Tibial nerve (tissue), 4 donors: Measurements from ENCODE around the gene KRTAP5-7. TPM values are rescaled to one million over a fixed set of nuclear protein-coding genes. Genes with fewer than 3 reads are reported as not detected.
"Not testable (repeated sequence)": the region's sequence is repeated elsewhere in the genome, so short reads cannot be mapped to it uniquely, and the experiment has no call there.

Experiments
- DNase-seq, 2 donors: peaks; one replicate each; pipeline ENCODE4 v3.0.0-alpha.2; 2019; ENCODE audit warnings: low spot score in 2 of 2
- H3K27ac ChIP-seq, 4 donors: fragments of 200-600 bp; sonication (generic) in 3 of 4; one replicate each; pipeline ENCODE4 v1.5.1; 2017 to 2019; ENCODE audit warnings: mild to moderate bottlenecking in 1 of 4
- H3K27me3 ChIP-seq, 2 donors: fragments of 200-600 bp; sonication (generic) in 1 of 2; one replicate each; pipeline versions ENCODE4 v1.5.1 to v1.6.0; 2017 to 2019
- H3K36me3 ChIP-seq, 3 donors: fragments of 200-600 bp; sonication (generic); one replicate each; pipeline ENCODE4 v1.5.1; 2018 to 2019
- H3K4me1 ChIP-seq, 4 donors: fragments of 200-600 bp; sonication (generic) in 3 of 4; one replicate each; pipeline ENCODE4 v1.5.1; 2017 to 2019
- H3K4me3 ChIP-seq, 4 donors: fragments of 200-600 bp; sonication (generic) in 3 of 4; one replicate each; pipeline ENCODE4 v1.5.1; 2017 to 2019; ENCODE audit warnings: mild to moderate bottlenecking in 1 of 4, moderate library complexity in 1 of 4
- H3K9me3 ChIP-seq, 4 donors: fragments of 200-600 bp; sonication (generic) in 3 of 4; one replicate each; pipeline ENCODE4 v1.5.1; 2017 to 2019
- EP300 ChIP-seq, 2 donors: sonication (generic); formaldehyde crosslinking; IDR thresholded peaks; one replicate each; pipeline ENCODE4 v1.6.1; 2017; ENCODE audit warnings: antibody characterized with exemption in 2 of 2, mild to moderate bottlenecking in 1 of 2
- POLR2A ChIP-seq, 2 donors: fragments of 450-650 bp; IDR thresholded peaks; one replicate each; pipeline ENCODE4 v1.6.1; 2017; ENCODE audit warnings: antibody characterized with exemption in 2 of 2, mild to moderate bottlenecking in 2 of 2, moderate library complexity in 2 of 2
- WGBS, 2 donors: methylation state at CpG; one replicate each; pipeline ENCODE4 v1.1.5; 2018; 5-methylcytosine and 5-hydroxymethylcytosine counted together
- total RNA-seq, 4 donors: library from RNA; depleted of rRNA; stranded (reverse); fragments of >200 nt; gene quantifications; one replicate each; pipeline ENCODE4 v1.1.0, GENCODE V29; 2016
- TF ChIP-seq, protein P1 (sequence below), 5 experiments: fragments of 200-600 bp in 3 of 5; fragments of 450-650 bp in 2 of 5; sonication (generic) in 3 of 5; IDR thresholded peaks; one replicate each; pipeline ENCODE4 v1.5.1; 2016 to 2019; ENCODE audit warnings: antibody characterized with exemption in 5 of 5, mild to moderate bottlenecking in 3 of 5, moderate library complexity in 2 of 5

KRTAP5-7 gene, protein sequence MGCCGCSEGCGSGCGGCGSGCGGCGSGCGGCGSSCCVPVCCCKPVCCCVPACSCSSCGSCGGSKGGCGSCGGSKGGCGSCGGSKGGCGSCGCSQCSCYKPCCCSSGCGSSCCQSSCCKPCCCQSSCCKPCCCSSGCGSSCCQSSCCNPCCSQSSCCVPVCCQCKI
- 1 to 10 TPM in 1 of 4 donors, not detected in 3; 1.3 TPM for total RNA-seq

DNA sequence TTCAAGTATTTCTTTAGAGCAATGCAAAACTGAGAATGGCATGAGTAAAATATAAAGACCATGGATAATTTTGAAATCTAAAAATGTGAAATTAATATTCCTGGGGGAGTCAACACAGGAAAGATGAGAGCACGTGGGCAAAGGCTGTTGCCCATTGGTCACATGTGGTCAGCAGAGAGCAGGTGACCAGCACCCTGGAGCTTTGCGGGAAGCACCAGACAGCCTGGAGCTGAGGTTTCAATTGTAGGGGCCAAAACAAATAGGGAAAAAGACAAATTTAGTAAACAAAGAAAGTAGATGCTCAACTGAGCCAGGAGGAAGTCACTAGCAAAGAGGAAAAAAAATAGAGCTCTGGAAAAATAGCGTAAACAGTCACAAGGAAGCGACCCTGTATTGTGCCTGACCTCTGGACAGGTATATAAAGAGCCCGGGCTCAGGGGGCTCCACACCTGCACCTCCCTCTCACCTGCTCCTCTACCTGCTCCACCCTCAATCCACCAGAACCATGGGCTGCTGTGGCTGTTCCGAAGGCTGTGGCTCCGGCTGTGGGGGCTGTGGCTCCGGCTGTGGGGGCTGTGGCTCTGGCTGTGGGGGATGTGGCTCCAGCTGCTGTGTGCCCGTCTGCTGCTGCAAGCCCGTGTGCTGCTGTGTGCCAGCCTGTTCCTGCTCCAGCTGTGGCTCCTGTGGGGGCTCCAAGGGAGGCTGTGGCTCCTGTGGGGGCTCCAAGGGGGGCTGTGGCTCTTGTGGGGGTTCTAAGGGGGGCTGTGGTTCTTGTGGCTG, at the start of gene KRTAP5-7:
Gene KRTAP5-7 (plus strand): TSS at position 472 of the 780 bp plus-strand sequence. CDS start 34 bp downstream, at position 506.
- not testable (repeated sequence) for H3K27ac ChIP-seq, H3K27me3 ChIP-seq, H3K36me3 ChIP-seq, H3K4me3 ChIP-seq, DNase-seq, H3K4me1 ChIP-seq
- 60 to 64% methylated on average over 10 of the region's 10 CpGs for WGBS, 2 donors
- H3K9me3 ChIP-seq: peaks cover 0 to 10% (median 0%) of the 10 kb centered on the region in 4 donors

GRCh38 chr11:71477641-71478527, 49.2 kb upstream of the KRTAP5-7 start:
- Histone ChIP-seq H3K4me1 (no peaks in the 10 kb centered on the region), H3K27ac (no peak overlapping the region), H3K27me3 (no peaks in the 10 kb centered on the region), H3K36me3 (peaks cover 2 to 100% (median 50%) of the 10 kb centered on the region in 3 donors), H3K9me3 (no peaks in the 10 kb centered on the region), H3K4me3 (no peak overlapping the region)
- DNase-seq: no peak
- 75 to 78% methylated on average over 24 to 25 of the region's 25 CpGs for WGBS, 2 donors
- TF ChIP-seq EP300 (IDR thresholded peaks at IDR 0.05) (no peak), POLR2A (IDR thresholded peaks at IDR 0.05) (no peak)
- TF ChIP-seq, protein P1, sequence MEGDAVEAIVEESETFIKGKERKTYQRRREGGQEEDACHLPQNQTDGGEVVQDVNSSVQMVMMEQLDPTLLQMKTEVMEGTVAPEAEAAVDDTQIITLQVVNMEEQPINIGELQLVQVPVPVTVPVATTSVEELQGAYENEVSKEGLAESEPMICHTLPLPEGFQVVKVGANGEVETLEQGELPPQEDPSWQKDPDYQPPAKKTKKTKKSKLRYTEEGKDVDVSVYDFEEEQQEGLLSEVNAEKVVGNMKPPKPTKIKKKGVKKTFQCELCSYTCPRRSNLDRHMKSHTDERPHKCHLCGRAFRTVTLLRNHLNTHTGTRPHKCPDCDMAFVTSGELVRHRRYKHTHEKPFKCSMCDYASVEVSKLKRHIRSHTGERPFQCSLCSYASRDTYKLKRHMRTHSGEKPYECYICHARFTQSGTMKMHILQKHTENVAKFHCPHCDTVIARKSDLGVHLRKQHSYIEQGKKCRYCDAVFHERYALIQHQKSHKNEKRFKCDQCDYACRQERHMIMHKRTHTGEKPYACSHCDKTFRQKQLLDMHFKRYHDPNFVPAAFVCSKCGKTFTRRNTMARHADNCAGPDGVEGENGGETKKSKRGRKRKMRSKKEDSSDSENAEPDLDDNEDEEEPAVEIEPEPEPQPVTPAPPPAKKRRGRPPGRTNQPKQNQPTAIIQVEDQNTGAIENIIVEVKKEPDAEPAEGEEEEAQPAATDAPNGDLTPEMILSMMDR (IDR thresholded peaks at IDR 0.05): no peak

- H3K4me1 ChIP-seq: no peaks in the 10 kb centered on the region
- H3K4me3 ChIP-seq: no peak overlapping the region
- peaks cover 2 to 100% (median 51%) of the 10 kb centered on the region in 3 donors for H3K36me3 ChIP-seq
- no peaks in the 10 kb centered on the region for H3K9me3 ChIP-seq
- 95 to 98% methylated on average over 11 of the region's 11 CpGs for WGBS, 2 donors
- TF ChIP-seq EP300 (IDR thresholded peaks at IDR 0.05): no peak
- TF ChIP-seq POLR2A (IDR thresholded peaks at IDR 0.05): no peak
- TF ChIP-seq, protein P1 (IDR thresholded peaks at IDR 0.05): no peak
- no peak overlapping the region for H3K27ac ChIP-seq
- no peaks in the 10 kb centered on the region for H3K27me3 ChIP-seq
- DNase-seq: no peak
These were observed 48.6 kb upstream of the KRTAP5-7 start for GRCh38 chr11:71478528-71478840.

DNA sequence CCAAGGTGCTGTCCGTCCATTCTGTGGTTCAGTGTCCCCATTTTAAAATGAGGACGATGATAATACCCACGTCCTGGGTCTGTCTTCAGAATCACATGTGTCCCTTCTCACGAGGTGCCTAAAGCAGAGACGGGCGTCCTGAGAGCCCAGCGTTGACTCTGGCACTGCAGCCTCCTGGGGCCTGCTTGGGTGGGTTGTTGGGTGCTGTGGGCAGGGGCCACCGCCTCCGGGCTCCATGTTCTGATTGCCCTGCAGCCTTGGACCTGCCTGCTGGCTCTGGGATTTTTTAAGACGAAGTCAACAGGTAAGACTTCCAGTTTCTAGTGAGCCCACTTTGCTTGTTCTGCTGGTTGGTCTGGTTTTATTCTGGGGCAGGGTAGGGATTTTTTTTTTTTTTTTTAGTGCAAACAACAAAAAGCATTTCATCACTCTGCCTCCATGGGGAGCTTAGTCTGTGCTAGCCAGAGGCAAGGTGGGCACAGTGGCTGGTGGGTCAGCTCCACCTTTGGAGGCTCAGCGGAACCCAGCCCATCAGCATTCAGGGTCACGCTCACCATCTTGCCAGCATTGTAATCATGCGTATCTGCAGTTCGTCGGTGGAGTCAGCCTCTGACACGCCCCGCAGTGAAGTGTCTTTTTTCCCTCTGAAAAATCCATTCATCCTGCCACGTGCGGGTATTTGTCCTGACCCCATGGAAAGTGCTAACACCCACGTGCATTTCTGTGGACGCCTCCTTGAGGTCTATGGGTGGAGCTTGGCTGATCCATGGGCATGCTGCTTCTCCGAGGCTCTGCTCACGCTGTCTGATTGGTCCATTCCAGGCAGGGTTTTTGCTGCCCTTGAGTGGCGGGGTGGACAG, 45.7 kb upstream of the KRTAP5-7 start:
- no peak for DNase-seq
- Histone ChIP-seq H3K9me3 (no peaks in the 10 kb centered on the region), H3K27ac (no peak overlapping the region), H3K36me3 (peaks cover 4 to 100% (median 44%) of the 10 kb centered on the region in 3 donors), H3K4me3 (no peak overlapping the region), H3K27me3 (no peaks in the 10 kb centered on the region), H3K4me1 (no peaks in the 10 kb centered on the region)
- TF ChIP-seq EP300 (IDR thresholded peaks at IDR 0.05): no peak
- TF ChIP-seq POLR2A (IDR thresholded peaks at IDR 0.05): no peak
- TF ChIP-seq, protein P1 (IDR thresholded peaks at IDR 0.05): no peak
- 86% methylated on average over 20 to 24 of the region's 24 CpGs for whole genome bisulfite sequencing, 2 donors

- DNase-seq: no peak
- no peak overlapping the region for H3K27ac ChIP-seq
- TF ChIP-seq, protein P1 (IDR thresholded peaks at IDR 0.05): no peak
- TF ChIP-seq EP300 (IDR thresholded peaks at IDR 0.05) (no peak), POLR2A (IDR thresholded peaks at IDR 0.05) (no peak)
These were observed 44.9 kb upstream of the KRTAP5-7 start for GRCh38 chr11:71482216-71482615.

More at GRCh38 chr11:71482216-71482615, 44.9 kb upstream of the KRTAP5-7 start:
- H3K36me3 ChIP-seq: peaks cover 4 to 100% (median 38%) of the 10 kb centered on the region in 3 donors
- no peaks in the 10 kb centered on the region for H3K4me1 ChIP-seq
- no peak overlapping the region for H3K4me3 ChIP-seq
- 93 to 97% methylated on average over 11 to 12 of the region's 18 CpGs for WGBS, 2 donors
- H3K27me3 ChIP-seq: no peaks in the 10 kb centered on the region
- H3K9me3 ChIP-seq: no peaks in the 10 kb centered on the region
